MM.1S (cell line): ENCODE data around the gene HSP90AB1.

Experiments used
- DNase-seq: peaks from one replicate; pipeline ENCODE4 v3.0.0-alpha.2; 2015
- H2AFZ ChIP-seq: fragments of 300-600 bp; sonication (generic); 2 replicates; pipeline ENCODE4 v1.6.0; 2016; ENCODE audit warnings: antibody characterized with exemption, low read length
- H3F3A ChIP-seq: fragments of 300-600 bp; sonication (generic); 2 replicates; pipeline ENCODE4 v1.6.1; 2016; ENCODE audit warnings: mild to moderate bottlenecking, antibody characterized with exemption, low read length, moderate library complexity, mixed read lengths; ENCODE audit not compliant: insufficient read depth
- H3K27ac ChIP-seq: fragments of 300-600 bp; sonication (generic); 2 replicates; pipeline ENCODE4 v1.5.1; 2016; ENCODE audit warnings: mild to moderate bottlenecking, low read length
- H3K27me3 ChIP-seq: fragments of 300-600 bp; sonication (generic); replicated peaks from 2 replicates; pipeline ENCODE4 v1.6.0; 2016; ENCODE audit warnings: low read length; ENCODE audit not compliant: insufficient read depth
- H3K36me3 ChIP-seq: fragments of 300-600 bp; sonication (generic); replicated peaks from 2 replicates; pipeline ENCODE4 v1.6.1; 2016; ENCODE audit warnings: mild to moderate bottlenecking, low read length, mixed read lengths; ENCODE audit not compliant: insufficient read depth
- H3K4me1 ChIP-seq: fragments of 300-600 bp; sonication (generic); 2 replicates; pipeline ENCODE4 v1.6.1; 2016; ENCODE audit warnings: low read length, mixed read lengths
- H3K4me2 ChIP-seq: fragments of 300-600 bp; sonication (generic); 2 replicates; pipeline ENCODE4 v1.6.0; 2016; ENCODE audit warnings: low read depth, low read length
- H3K4me3 ChIP-seq: fragments of 300-600 bp; sonication (generic); 2 replicates; pipeline ENCODE4 v1.5.1; 2016; ENCODE audit warnings: low read length, mixed read lengths
- H3K79me2 ChIP-seq: fragments of 300-600 bp; sonication (generic); 2 replicates; pipeline ENCODE4 v1.6.1; 2016; ENCODE audit warnings: mixed run types, low read length, mixed read lengths
- H3K9ac ChIP-seq: fragments of 300-600 bp; sonication (generic); 2 replicates; pipeline ENCODE4 v1.6.1; 2016; ENCODE audit warnings: low read length, mixed read lengths
- H3K9me2 ChIP-seq: fragments of 300-600 bp; sonication (generic); replicated peaks from 2 replicates; pipeline ENCODE4 v1.6.1; 2016; ENCODE audit warnings: mild to moderate bottlenecking, low read length, mixed read lengths; ENCODE audit not compliant: insufficient read depth
- H3K9me3 ChIP-seq: fragments of 300-600 bp; sonication (generic); replicated peaks from 2 replicates; pipeline ENCODE4 v1.6.1; 2016; ENCODE audit warnings: mild to moderate bottlenecking, low read length, mixed read lengths; ENCODE audit not compliant: insufficient read depth
- H4K20me1 ChIP-seq: fragments of 300-600 bp; sonication (generic); 2 replicates; pipeline ENCODE4 v1.6.1; 2016; ENCODE audit warnings: mild to moderate bottlenecking, low read length, moderate library complexity, mixed read lengths; ENCODE audit not compliant: insufficient read depth
- EZH2 ChIP-seq: fragments of 300-600 bp; sonication (generic); optimal IDR thresholded peaks from 2 replicates; pipeline ENCODE3; 2017; ENCODE audit warnings: low read depth, mild to moderate bottlenecking, antibody characterized with exemption, low read length, mixed read lengths
- EZH2phosphoT487 ChIP-seq: fragments of 300-600 bp; sonication (generic); IDR thresholded peaks from 2 replicates; pipeline ENCODE4 v1.6.1; 2018; ENCODE audit warnings: antibody characterized with exemption, low read length
- TF ChIP-seq, protein P1 (sequence below): fragments of 300-600 bp; sonication (generic); IDR thresholded peaks from 2 replicates; pipeline ENCODE4 v1.5.1; 2016; ENCODE audit warnings: antibody characterized with exemption, low read length, mixed read lengths

HSP90AB1 gene

GRCh38 chr6:44263354-44264100 is 16.6 kb downstream of the HSP90AB1 start:
- H3K4me3 ChIP-seq: peak overlapping the region; percentile 95

GRCh38 chr6:44264154-44265006 is 17.5 kb downstream of the HSP90AB1 start:
- Histone ChIP-seq H3F3A (peaks cover 46% of the 10 kb centered on the region), H4K20me1 (no peaks in the 10 kb centered on the region), H3K79me2 (peaks cover 51% of the 10 kb centered on the region), H3K9ac (peak overlapping the region; percentile 83), H3K9me2 (no peaks in the 10 kb centered on the region), H3K4me1 (peaks cover 35% of the 10 kb centered on the region), H3K36me3 (no peaks in the 10 kb centered on the region; the same call in 1 of the 2 replicates), H2AFZ (peak overlapping the region; percentile 54; the same call in 1 of the 2 replicates), H3K4me3 (peak overlapping the region; percentile 95), H3K27ac (peak overlapping the region; percentile 91), H3K27me3 (peaks cover 11% of the 10 kb centered on the region), H3K4me2 (peak overlapping the region; percentile 92), H3K9me3 (no peaks in the 10 kb centered on the region)
- no peak for TF ChIP-seq EZH2
- TF ChIP-seq, protein P1, sequence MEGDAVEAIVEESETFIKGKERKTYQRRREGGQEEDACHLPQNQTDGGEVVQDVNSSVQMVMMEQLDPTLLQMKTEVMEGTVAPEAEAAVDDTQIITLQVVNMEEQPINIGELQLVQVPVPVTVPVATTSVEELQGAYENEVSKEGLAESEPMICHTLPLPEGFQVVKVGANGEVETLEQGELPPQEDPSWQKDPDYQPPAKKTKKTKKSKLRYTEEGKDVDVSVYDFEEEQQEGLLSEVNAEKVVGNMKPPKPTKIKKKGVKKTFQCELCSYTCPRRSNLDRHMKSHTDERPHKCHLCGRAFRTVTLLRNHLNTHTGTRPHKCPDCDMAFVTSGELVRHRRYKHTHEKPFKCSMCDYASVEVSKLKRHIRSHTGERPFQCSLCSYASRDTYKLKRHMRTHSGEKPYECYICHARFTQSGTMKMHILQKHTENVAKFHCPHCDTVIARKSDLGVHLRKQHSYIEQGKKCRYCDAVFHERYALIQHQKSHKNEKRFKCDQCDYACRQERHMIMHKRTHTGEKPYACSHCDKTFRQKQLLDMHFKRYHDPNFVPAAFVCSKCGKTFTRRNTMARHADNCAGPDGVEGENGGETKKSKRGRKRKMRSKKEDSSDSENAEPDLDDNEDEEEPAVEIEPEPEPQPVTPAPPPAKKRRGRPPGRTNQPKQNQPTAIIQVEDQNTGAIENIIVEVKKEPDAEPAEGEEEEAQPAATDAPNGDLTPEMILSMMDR: no peak
- no peak for TF ChIP-seq EZH2phosphoT487
- DNase-seq: peak; percentile 64

More at GRCh38 chr6:44263354-44264100, 16.6 kb downstream of the HSP90AB1 start:
- H3F3A ChIP-seq: peaks cover 52% of the 10 kb centered on the region
- H3K4me2 ChIP-seq: peak overlapping the region; percentile 92
- TF ChIP-seq, protein P1: no peak
- TF ChIP-seq EZH2phosphoT487 (no peak), EZH2 (no peak)
- peak; percentile 49 for DNase-seq
- H3K27me3 ChIP-seq: peaks cover 2% of the 10 kb centered on the region; the same call in 1 of the 2 replicates
- H3K79me2 ChIP-seq: peaks cover 51% of the 10 kb centered on the region
- H3K9me2 ChIP-seq: no peaks in the 10 kb centered on the region
- peak overlapping the region; percentile 91 for H3K27ac ChIP-seq
- H3K9me3 ChIP-seq: no peaks in the 10 kb centered on the region
- peaks cover 35% of the 10 kb centered on the region for H3K4me1 ChIP-seq
- H3K9ac ChIP-seq: peak overlapping the region; percentile 83
- H2AFZ ChIP-seq: peak overlapping the region; percentile 42
- no peaks in the 10 kb centered on the region for H4K20me1 ChIP-seq
- no peaks in the 10 kb centered on the region; the same call in 1 of the 2 replicates for H3K36me3 ChIP-seq

GRCh38 chr6:44265007-44265721 is 18.3 kb downstream of the HSP90AB1 start, which contains the start of gene NFKBIE:
TSS of gene NFKBIE (minus strand) at chr6:44265551. CDS start at chr6:44265346, 205 bp downstream.
- H3K9me2 ChIP-seq: no peaks in the 10 kb centered on the region
- H3F3A ChIP-seq: peaks cover 39% of the 10 kb centered on the region
- H2AFZ ChIP-seq: peak within 1 kb of the TSS; percentile 54
- H3K27ac ChIP-seq: peak within 1 kb of the TSS; percentile 91; the same call in 1 of the 2 replicates
- peak within 1 kb of the TSS; percentile 95 for H3K4me3 ChIP-seq
- H3K9me3 ChIP-seq: no peaks in the 10 kb centered on the region
- H3K36me3 ChIP-seq: no peaks in the 10 kb centered on the region; the same call in 1 of the 2 replicates
- peak; percentile 84 for DNase-seq
- H4K20me1 ChIP-seq: no peaks in the 10 kb centered on the region
- H3K27me3 ChIP-seq: peaks cover 18% of the 10 kb centered on the region
- H3K79me2 ChIP-seq: peaks cover 50% of the 10 kb centered on the region
- H3K9ac ChIP-seq: peak within 1 kb of the TSS; percentile 83
- peak within 1 kb of the TSS; percentile 92 for H3K4me2 ChIP-seq
- peaks cover 35% of the 10 kb centered on the region for H3K4me1 ChIP-seq
- TF ChIP-seq EZH2phosphoT487 (no peak), EZH2 (no peak)
- TF ChIP-seq, protein P1: peak; percentile 42
